ENCODE results near the gene XDH. TPM values are rescaled to one million over a fixed set of nuclear protein-coding genes. Genes with fewer than 3 reads are reported as not detected.

XDH gene
- total and polyA plus RNA-seq, 8 donors: 0.05 to 2.1 (median 0.25) TPM

DNA sequence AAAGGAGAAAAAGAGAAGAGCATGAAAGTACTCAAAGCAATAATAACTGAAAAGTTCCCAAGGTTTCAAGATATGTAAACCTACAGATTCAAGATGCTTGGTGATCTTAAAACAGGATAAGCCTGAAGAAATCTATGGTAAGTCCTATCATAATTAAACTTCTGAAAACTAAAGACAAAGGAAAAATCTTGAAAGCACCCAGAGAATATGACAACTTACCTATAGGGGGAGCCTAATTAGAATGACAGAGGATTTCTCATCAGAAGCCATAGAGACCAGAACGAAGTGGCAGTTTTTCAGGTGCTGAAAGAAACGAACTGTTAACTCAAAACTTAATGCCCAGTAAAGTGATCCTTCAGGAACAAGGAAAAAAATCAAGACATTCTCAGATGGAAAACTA lies 59.7 kb downstream of the XDH start:
- Histone ChIP-seq H3K4me3 (no peak overlapping the region), H3K9me3 (no peaks in the 10 kb centered on the region), H3K27me3 (peaks cover 0 to 8% of the 10 kb centered on the region in 2 donors), H3K36me3 (no peaks in the 10 kb centered on the region), H3K27ac (no peak overlapping the region), H3K4me1 (no peaks in the 10 kb centered on the region)
- ATAC-seq: no peak
- DNase-seq: no peak
- intact Hi-C loops (cut with DNase I): no loop called here
- TF ChIP-seq, protein P1, sequence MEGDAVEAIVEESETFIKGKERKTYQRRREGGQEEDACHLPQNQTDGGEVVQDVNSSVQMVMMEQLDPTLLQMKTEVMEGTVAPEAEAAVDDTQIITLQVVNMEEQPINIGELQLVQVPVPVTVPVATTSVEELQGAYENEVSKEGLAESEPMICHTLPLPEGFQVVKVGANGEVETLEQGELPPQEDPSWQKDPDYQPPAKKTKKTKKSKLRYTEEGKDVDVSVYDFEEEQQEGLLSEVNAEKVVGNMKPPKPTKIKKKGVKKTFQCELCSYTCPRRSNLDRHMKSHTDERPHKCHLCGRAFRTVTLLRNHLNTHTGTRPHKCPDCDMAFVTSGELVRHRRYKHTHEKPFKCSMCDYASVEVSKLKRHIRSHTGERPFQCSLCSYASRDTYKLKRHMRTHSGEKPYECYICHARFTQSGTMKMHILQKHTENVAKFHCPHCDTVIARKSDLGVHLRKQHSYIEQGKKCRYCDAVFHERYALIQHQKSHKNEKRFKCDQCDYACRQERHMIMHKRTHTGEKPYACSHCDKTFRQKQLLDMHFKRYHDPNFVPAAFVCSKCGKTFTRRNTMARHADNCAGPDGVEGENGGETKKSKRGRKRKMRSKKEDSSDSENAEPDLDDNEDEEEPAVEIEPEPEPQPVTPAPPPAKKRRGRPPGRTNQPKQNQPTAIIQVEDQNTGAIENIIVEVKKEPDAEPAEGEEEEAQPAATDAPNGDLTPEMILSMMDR (IDR thresholded peaks at IDR 0.05): peak in 1 of 2 donors; percentile 14

DNA sequence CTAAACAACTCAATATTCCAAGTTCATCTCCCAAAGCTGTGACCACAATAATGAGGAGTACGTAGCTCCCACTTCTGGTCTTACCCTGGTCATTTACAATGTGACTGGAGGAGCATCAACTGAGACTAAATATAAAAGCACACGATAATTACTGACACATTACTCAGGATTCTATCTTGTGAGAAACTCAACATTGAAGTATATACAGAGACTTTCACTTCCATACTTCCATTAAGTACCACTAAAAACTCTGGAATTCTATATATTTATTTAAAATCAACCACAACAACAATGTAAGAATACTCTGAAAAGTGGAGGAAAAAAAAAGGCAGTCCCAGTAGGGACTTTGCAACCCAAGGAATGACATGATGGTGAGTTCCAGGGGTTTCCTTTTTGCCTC lies 61.4 kb downstream of the XDH start:
- Histone ChIP-seq H3K27ac (no peak overlapping the region), H3K4me1 (no peaks in the 10 kb centered on the region), H3K27me3 (peaks cover 0 to 8% of the 10 kb centered on the region in 2 donors), H3K36me3 (no peaks in the 10 kb centered on the region), H3K4me3 (no peak overlapping the region), H3K9me3 (no peaks in the 10 kb centered on the region)
- TF ChIP-seq, protein P1 (IDR thresholded peaks at IDR 0.05): no peak
- ATAC-seq (no peak), DNase-seq (no peak)
- intact Hi-C loops (cut with DNase I): no loop called here

DNA sequence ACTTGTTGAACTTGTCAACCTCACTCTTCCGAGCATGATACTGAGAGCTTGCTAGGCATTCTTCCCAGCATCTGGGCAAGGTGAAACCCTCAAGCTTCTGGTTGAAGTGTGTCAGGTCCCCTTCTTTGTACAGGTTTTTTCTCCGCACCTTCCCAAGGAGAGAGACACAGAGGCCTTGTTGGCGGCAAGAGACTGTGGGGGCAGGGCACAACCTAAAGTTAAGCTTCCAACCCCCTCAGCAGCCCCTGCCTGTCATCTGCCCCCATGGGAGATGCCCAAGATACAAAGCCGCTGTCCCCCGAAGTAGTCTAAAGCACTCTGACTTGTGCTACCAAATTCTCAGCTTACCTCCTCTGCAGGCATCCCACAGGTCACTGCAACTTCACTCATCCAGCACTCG lies 64.9 kb downstream of the XDH start:
- no peaks in the 10 kb centered on the region for H3K36me3 ChIP-seq
- no peak overlapping the region for H3K27ac ChIP-seq
- intact Hi-C loops (cut with DNase I): no loop called here
- TF ChIP-seq, protein P1 (IDR thresholded peaks at IDR 0.05): no peak
- DNase-seq: no peak
- H3K27me3 ChIP-seq: peaks cover 0 to 8% of the 10 kb centered on the region in 2 donors
- ATAC-seq: no peak
- no peaks in the 10 kb centered on the region for H3K9me3 ChIP-seq
- H3K4me3 ChIP-seq: no peak overlapping the region
- no peaks in the 10 kb centered on the region for H3K4me1 ChIP-seq

DNA sequence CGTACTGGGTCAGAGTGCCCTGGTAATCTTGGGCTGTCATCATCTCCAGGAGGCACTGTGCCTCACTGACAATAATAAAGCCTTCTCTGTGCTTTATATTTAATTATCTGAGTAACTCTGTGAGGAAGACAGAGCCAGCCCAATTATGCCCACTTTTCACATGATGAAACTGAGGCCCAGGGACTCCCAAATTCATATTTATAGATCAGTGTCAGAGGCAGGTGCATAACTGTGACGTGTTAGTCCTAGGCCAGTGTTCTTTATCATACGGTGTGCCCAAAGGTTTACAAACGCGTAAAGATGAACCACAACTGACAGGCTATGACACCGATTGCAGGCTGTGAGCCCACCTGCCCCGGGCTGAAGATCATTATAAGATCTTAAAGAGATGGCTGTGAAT lies 65.4 kb downstream of the XDH start:
- Histone ChIP-seq H3K9me3 (no peaks in the 10 kb centered on the region), H3K27ac (no peak overlapping the region), H3K4me3 (no peak overlapping the region), H3K27me3 (peaks cover 0 to 8% of the 10 kb centered on the region in 2 donors), H3K4me1 (no peaks in the 10 kb centered on the region), H3K36me3 (no peaks in the 10 kb centered on the region)
- ATAC-seq (no peak), DNase-seq (no peak)
- intact Hi-C loops (cut with DNase I): no loop called here
- TF ChIP-seq, protein P1 (IDR thresholded peaks at IDR 0.05): no peak

DNA sequence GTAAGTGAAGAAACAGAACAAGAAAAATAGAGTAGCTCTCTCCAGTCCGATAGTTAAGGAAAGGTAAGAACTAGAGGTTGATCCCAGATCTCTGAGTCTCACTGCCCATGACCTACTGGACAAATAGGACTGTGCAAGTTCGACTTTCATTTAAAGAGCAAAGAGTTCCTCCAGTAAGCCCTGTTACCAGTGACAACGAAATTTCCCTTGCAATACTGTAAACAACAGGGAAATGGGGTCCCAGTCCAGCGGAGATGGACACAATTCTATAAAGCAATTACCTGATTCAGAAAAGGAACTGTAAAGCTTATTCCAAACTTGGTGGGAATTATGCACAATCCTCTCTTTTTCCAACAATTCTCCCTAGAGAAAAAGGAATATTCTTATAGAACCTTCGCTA lies 65.9 kb downstream of the XDH start:
- no peak for ATAC-seq
- H3K4me1 ChIP-seq: no peaks in the 10 kb centered on the region
- DNase-seq: no peak
- no peak overlapping the region for H3K27ac ChIP-seq
- H3K36me3 ChIP-seq: no peaks in the 10 kb centered on the region
- peaks cover 0 to 7% of the 10 kb centered on the region in 2 donors for H3K27me3 ChIP-seq
- TF ChIP-seq, protein P1 (IDR thresholded peaks at IDR 0.05): no peak
- no peak overlapping the region for H3K4me3 ChIP-seq
- intact Hi-C loops (cut with DNase I): no loop called here
- H3K9me3 ChIP-seq: no peaks in the 10 kb centered on the region

Data from left lung (tissue), 10 donors.